NAMALWA (cell line): ENCODE results near the gene TMEM80.
A peak's percentile ranks its signal among the peaks of the same experiment; 100 is the strongest.
"Not testable (repeated sequence)": the region's sequence is repeated elsewhere in the genome, so short reads cannot be mapped to it uniquely, and the experiment has no call there.

Source experiments
- DNase-seq: peaks from one replicate; pipeline ENCODE4 v3.0.0-alpha.2; 2015; ENCODE audit warnings: low spot score

Gene TMEM80

GRCh38 chr11:695538-696248, at the start of gene TMEM80:
TMEM80 (plus strand) TSS chr11:695816; CDS start chr11:695828, 12 bp downstream.
- peak; percentile 98 for DNase-seq

GRCh38 chr11:646214-646613, 49.4 kb upstream of the TMEM80 start:
- no peak for DNase-seq

GRCh38 chr11:647672-648158, 47.9 kb upstream of the TMEM80 start:
- not testable (repeated sequence) for DNase-seq

GRCh38 chr11:650482-650881, 45.1 kb upstream of the TMEM80 start:
- DNase-seq, result no peak

- DNase-seq, result not testable (repeated sequence)
These were observed 42.5 kb upstream of the TMEM80 start for GRCh38 chr11:653136-653535.

GRCh38 chr11:653837-654236, 41.8 kb upstream of the TMEM80 start:
- DNase-seq, result no peak

GRCh38 chr11:654444-654843, 41.2 kb upstream of the TMEM80 start:
- not testable (repeated sequence) for DNase-seq

GRCh38 chr11:655036-655726, 40.4 kb upstream of the TMEM80 start:
- DNase-seq, result no peak

- no peak for DNase-seq
These were observed 39.2 kb upstream of the TMEM80 start for GRCh38 chr11:656426-656825.

GRCh38 chr11:656866-657265, 38.8 kb upstream of the TMEM80 start:
- DNase-seq, result no peak

GRCh38 chr11:657691-658126, 37.9 kb upstream of the TMEM80 start:
- DNase-seq, result no peak

- DNase-seq, result no peak
These were observed 36.0 kb upstream of the TMEM80 start for GRCh38 chr11:659532-660085.

GRCh38 chr11:660281-660680, 35.3 kb upstream of the TMEM80 start:
- DNase-seq, result no peak

GRCh38 chr11:660681-661444, 34.8 kb upstream of the TMEM80 start:
- no peak for DNase-seq

GRCh38 chr11:662689-663274, 32.8 kb upstream of the TMEM80 start:
- DNase-seq, result peak; percentile 58

- no peak for DNase-seq
These were observed 30.4 kb upstream of the TMEM80 start for GRCh38 chr11:665062-665703.

- no peak for DNase-seq
These were observed 29.8 kb upstream of the TMEM80 start for GRCh38 chr11:665704-666281.

- DNase-seq, result no peak
These were observed 21.8 kb upstream of the TMEM80 start for GRCh38 chr11:673866-674265.

- no peak for DNase-seq
These were observed 21.2 kb upstream of the TMEM80 start for GRCh38 chr11:674406-674805.

GRCh38 chr11:678297-678696, 17.3 kb upstream of the TMEM80 start:
- DNase-seq, result no peak
